C4-2B (cell line): Measurements from ENCODE around the gene TELO2.

Experiments used
- CTCF ChIP-seq: fragments of 450-650 bp; conservative IDR thresholded peaks from 2 replicates; pipeline ENCODE4 v1.5.1; 2017; ENCODE audit warnings: mild to moderate bottlenecking
- ZFX ChIP-seq: fragments of 450-650 bp; IDR thresholded peaks from 2 replicates; pipeline ENCODE4 v1.6.1; 2017

- no peak for TF ChIP-seq CTCF
- no peak for TF ChIP-seq ZFX
These were observed 47.3 kb downstream of the TELO2 start for GRCh38 chr16:1540556-1540855.
